Osteoblast (primary cell): ENCODE results near the gene CNTROB. TPM values are rescaled to one million over a fixed set of nuclear protein-coding genes. Genes with fewer than 3 reads are reported as not detected.

Experiments used
- DNase-seq: peaks from one replicate; pipeline ENCODE4 v3.0.0; 2011; ENCODE audit warnings: low spot score, mixed read lengths; ENCODE audit not compliant: insufficient read length; ENCODE audit errors: missing footprints
- H2AFZ ChIP-seq: 2 replicates; pipeline ENCODE4 v1.6.0; 2011; ENCODE audit warnings: mild to moderate bottlenecking, low read length
- H3K27ac ChIP-seq: 2 replicates; pipeline ENCODE4 v1.5.1; 2011; ENCODE audit warnings: mild to moderate bottlenecking, low read depth, low read length, moderate library complexity
- H3K27me3 ChIP-seq: 2 replicates; pipeline ENCODE4 v1.6.0; 2012; ENCODE audit warnings: mild to moderate bottlenecking, control low read depth, inconsistent platforms, low read length, moderate library complexity; ENCODE audit not compliant: insufficient read depth
- H3K36me3 ChIP-seq: 2 replicates; pipeline ENCODE4 v1.5.1; 2011; ENCODE audit warnings: mild to moderate bottlenecking, low read length, control low read depth, moderate library complexity; ENCODE audit not compliant: insufficient read depth
- H3K4me1 ChIP-seq: 2 replicates; pipeline ENCODE4 v1.5.1; 2011; ENCODE audit warnings: mild to moderate bottlenecking, low read length, control low read depth, moderate library complexity; ENCODE audit not compliant: insufficient read depth
- H3K4me2 ChIP-seq: 2 replicates; pipeline ENCODE4 v1.6.0; 2011; ENCODE audit warnings: mild to moderate bottlenecking, low read length; ENCODE audit not compliant: insufficient read depth
- H3K4me3 ChIP-seq: fragments of 200-600 bp; sonication (generic); 3 replicates; pipeline ENCODE4 v1.5.1; 2012; ENCODE audit warnings: mild to moderate bottlenecking, low read length, inconsistent platforms; ENCODE audit not compliant: insufficient read depth
- H3K79me2 ChIP-seq: 2 replicates; pipeline ENCODE4 v1.6.0; 2012; ENCODE audit warnings: mild to moderate bottlenecking, low read length, control low read depth, inconsistent platforms; ENCODE audit not compliant: insufficient read depth
- H3K9me3 ChIP-seq: 2 replicates; pipeline ENCODE4 v1.5.1; 2011; ENCODE audit warnings: low read depth, low read length, control low read depth
- H4K20me1 ChIP-seq: 2 replicates; pipeline ENCODE4 v1.6.0; 2012; ENCODE audit warnings: mild to moderate bottlenecking, low read length, control low read depth; ENCODE audit not compliant: insufficient read depth
- CTCF ChIP-seq: IDR thresholded peaks from 2 replicates; pipeline ENCODE4 v1.5.1; 2011; ENCODE audit warnings: mild to moderate bottlenecking, low read depth, low read length, moderate library complexity; ENCODE audit errors: extremely low read depth
- total RNA-seq: library from RNA; depleted of rRNA; stranded (reverse); fragments of >200 nt; gene quantifications from 2 replicates; pipeline ENCODE4 v1.2.3, GENCODE V29; 2012

Gene CNTROB
- total RNA-seq, 1 donor, result 20.6 TPM

GRCh38 chr17:7969433-7969832 lies 37.4 kb downstream of the CNTROB start:
- Histone ChIP-seq H4K20me1 (no peaks in the 10 kb centered on the region), H3K4me2 (no peak overlapping the region), H3K4me3 (no peak overlapping the region), H3K36me3 (no peaks in the 10 kb centered on the region), H3K4me1 (no peaks in the 10 kb centered on the region), H3K79me2 (no peaks in the 10 kb centered on the region), H3K27ac (no peak overlapping the region), H3K9me3 (no peaks in the 10 kb centered on the region), H3K27me3 (peaks cover 4% of the 10 kb centered on the region), H2AFZ (no peak overlapping the region)
- TF ChIP-seq CTCF, result no peak
- DNase-seq, result no peak

- no peaks in the 10 kb centered on the region for H3K36me3 ChIP-seq
- DNase-seq, result no peak
- no peak overlapping the region for H3K27ac ChIP-seq
- no peak overlapping the region for H3K4me2 ChIP-seq
- no peak overlapping the region for H3K4me3 ChIP-seq
- peaks cover 4% of the 10 kb centered on the region for H3K27me3 ChIP-seq
- TF ChIP-seq CTCF, result no peak
- no peaks in the 10 kb centered on the region for H3K9me3 ChIP-seq
- H3K79me2 ChIP-seq, result no peaks in the 10 kb centered on the region
- H4K20me1 ChIP-seq, result no peaks in the 10 kb centered on the region
- no peak overlapping the region for H2AFZ ChIP-seq
- H3K4me1 ChIP-seq, result no peaks in the 10 kb centered on the region
These were observed 39.6 kb downstream of the CNTROB start for GRCh38 chr17:7971651-7972050.

- H3K79me2 ChIP-seq, result no peaks in the 10 kb centered on the region
- H3K4me3 ChIP-seq, result no peak overlapping the region
- TF ChIP-seq CTCF, result peak; percentile 42
- peaks cover 4% of the 10 kb centered on the region for H3K27me3 ChIP-seq
- no peaks in the 10 kb centered on the region for H3K9me3 ChIP-seq
- no peaks in the 10 kb centered on the region for H3K4me1 ChIP-seq
- H3K27ac ChIP-seq, result no peak overlapping the region
- DNase-seq, result no peak
- H2AFZ ChIP-seq, result no peak overlapping the region
- H4K20me1 ChIP-seq, result no peaks in the 10 kb centered on the region
- H3K36me3 ChIP-seq, result no peaks in the 10 kb centered on the region
- H3K4me2 ChIP-seq, result no peak overlapping the region
These were observed 40.3 kb downstream of the CNTROB start for GRCh38 chr17:7972131-7972785.

GRCh38 chr17:7974638-7975131 lies 42.7 kb downstream of the CNTROB start:
- DNase-seq, result no peak
- TF ChIP-seq CTCF, result no peak
- H3K27me3 ChIP-seq, result peaks cover 4% of the 10 kb centered on the region
- H3K4me1 ChIP-seq, result no peaks in the 10 kb centered on the region
- H3K4me3 ChIP-seq, result no peak overlapping the region
- no peaks in the 10 kb centered on the region for H3K36me3 ChIP-seq
- no peaks in the 10 kb centered on the region for H3K9me3 ChIP-seq
- H3K79me2 ChIP-seq, result no peaks in the 10 kb centered on the region
- H4K20me1 ChIP-seq, result no peaks in the 10 kb centered on the region
- H3K27ac ChIP-seq, result no peak overlapping the region
- no peak overlapping the region for H3K4me2 ChIP-seq
- H2AFZ ChIP-seq, result no peak overlapping the region
